ENCODE results near the gene TAS2R1. TPM values are rescaled to one million over a fixed set of nuclear protein-coding genes. Genes with fewer than 3 reads are reported as not detected.

Gene TAS2R1
- polyA plus RNA-seq, 1 of the 3 experiments (the other 2 are of a cell fraction) = not detected

DNA sequence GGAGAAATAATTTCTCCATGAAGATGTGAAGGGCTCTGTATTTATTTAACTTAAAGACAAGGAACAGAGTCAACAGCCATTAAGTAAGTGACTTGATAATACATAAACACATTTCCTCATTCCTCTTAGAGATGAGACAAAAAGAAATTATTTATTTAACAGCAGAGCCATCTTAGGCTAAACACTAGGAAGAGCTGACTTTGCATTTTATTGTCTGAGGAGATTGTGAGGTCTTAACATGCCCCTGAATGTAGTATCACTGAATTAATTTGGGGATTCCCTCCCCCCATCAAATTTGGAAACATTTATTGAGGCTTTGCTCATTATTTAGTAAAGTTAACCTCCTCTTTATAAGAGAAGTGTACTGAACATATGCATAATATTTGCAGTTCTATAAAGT is 35.2 kb downstream of the TAS2R1 start:
- no peaks in the 10 kb centered on the region for H3K27me3 ChIP-seq (ENCODE audit: insufficient read depth)
- no peak for DNase-seq
- CTCF ChIA-PET = no interaction called here

More for the DNA sequence above, 35.2 kb downstream of the TAS2R1 start:
- Histone ChIP-seq H3K4me1 (ENCODE audit: control insufficient read depth in 1 of 2, insufficient read depth in 2 of 2, low read depth in 1 of 2, low read length in 1 of 2) (peaks cover 0 to 5% of the 10 kb centered on the region in 2 experiments; a peak in 1 of 4 replicates), H3K9ac (no peak overlapping the region), H3K79me2 (ENCODE audit: insufficient read depth) (no peaks in the 10 kb centered on the region), H3K4me2 (no peak overlapping the region), H3K9me2 (no peaks in the 10 kb centered on the region), H3F3A (replicated peaks; ENCODE audit: insufficient read depth) (no peaks in the 10 kb centered on the region), H3K36me3 (replicated peaks in 1 of 2; ENCODE audit: control insufficient read depth in 1 of 2, insufficient read depth in 2 of 2, low read length in 1 of 2) (no peaks in the 10 kb centered on the region), H2AFZ (ENCODE audit: low read depth) (no peak overlapping the region), H3K9me3 (no peaks in the 10 kb centered on the region), H3K4me3 (ENCODE audit: low read depth in 2 of 2, low read length in 1 of 2) (no peak overlapping the region), H4K20me1 (ENCODE audit: insufficient read depth) (no peaks in the 10 kb centered on the region), H3K27ac (ENCODE audit: low read depth in 2 of 2, low read length in 1 of 2) (no peak overlapping the region)
- no peak for TF ChIP-seq POLR2AphosphoS5 (IDR thresholded peaks at IDR 0.05; ENCODE audit: low read depth, low read length)
- no peak for TF ChIP-seq IRF3 (IDR thresholded peaks at IDR 0.05; ENCODE audit: low read depth, low read length)
- no peak for TF ChIP-seq ELF1 (IDR thresholded peaks at IDR 0.05)
- TF ChIP-seq SIN3A (IDR thresholded peaks at IDR 0.05; ENCODE audit: borderline replicate concordance, low read depth, low read length) = no peak
- no peak for TF ChIP-seq MAX (IDR thresholded peaks at IDR 0.05; ENCODE audit: low read depth)
- TF ChIP-seq, protein P1, sequence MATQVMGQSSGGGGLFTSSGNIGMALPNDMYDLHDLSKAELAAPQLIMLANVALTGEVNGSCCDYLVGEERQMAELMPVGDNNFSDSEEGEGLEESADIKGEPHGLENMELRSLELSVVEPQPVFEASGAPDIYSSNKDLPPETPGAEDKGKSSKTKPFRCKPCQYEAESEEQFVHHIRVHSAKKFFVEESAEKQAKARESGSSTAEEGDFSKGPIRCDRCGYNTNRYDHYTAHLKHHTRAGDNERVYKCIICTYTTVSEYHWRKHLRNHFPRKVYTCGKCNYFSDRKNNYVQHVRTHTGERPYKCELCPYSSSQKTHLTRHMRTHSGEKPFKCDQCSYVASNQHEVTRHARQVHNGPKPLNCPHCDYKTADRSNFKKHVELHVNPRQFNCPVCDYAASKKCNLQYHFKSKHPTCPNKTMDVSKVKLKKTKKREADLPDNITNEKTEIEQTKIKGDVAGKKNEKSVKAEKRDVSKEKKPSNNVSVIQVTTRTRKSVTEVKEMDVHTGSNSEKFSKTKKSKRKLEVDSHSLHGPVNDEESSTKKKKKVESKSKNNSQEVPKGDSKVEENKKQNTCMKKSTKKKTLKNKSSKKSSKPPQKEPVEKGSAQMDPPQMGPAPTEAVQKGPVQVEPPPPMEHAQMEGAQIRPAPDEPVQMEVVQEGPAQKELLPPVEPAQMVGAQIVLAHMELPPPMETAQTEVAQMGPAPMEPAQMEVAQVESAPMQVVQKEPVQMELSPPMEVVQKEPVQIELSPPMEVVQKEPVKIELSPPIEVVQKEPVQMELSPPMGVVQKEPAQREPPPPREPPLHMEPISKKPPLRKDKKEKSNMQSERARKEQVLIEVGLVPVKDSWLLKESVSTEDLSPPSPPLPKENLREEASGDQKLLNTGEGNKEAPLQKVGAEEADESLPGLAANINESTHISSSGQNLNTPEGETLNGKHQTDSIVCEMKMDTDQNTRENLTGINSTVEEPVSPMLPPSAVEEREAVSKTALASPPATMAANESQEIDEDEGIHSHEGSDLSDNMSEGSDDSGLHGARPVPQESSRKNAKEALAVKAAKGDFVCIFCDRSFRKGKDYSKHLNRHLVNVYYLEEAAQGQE (IDR thresholded peaks at IDR 0.05; ENCODE audit: low read depth, low read length) = no peak
- TF ChIP-seq YY1 (IDR thresholded peaks at IDR 0.05; ENCODE audit: low read depth) = no peak
- TF ChIP-seq TCF12 (IDR thresholded peaks at IDR 0.05) = no peak
- TF ChIP-seq EZH2phosphoT487 (IDR thresholded peaks at IDR 0.05; ENCODE audit: borderline replicate concordance, low read depth) = no peak
- TF ChIP-seq FOXJ3 (CRISPR knock-in tag; IDR thresholded peaks at IDR 0.05) = no peak
- TF ChIP-seq NFIC (IDR thresholded peaks at IDR 0.05; ENCODE audit: borderline replicate concordance) = no peak
- no peak for TF ChIP-seq GABPA (IDR thresholded peaks at IDR 0.05; ENCODE audit: low read depth)
- TF ChIP-seq CHD2 (IDR thresholded peaks at IDR 0.05; ENCODE audit: low read length, partially characterized antibody) = no peak
- TF ChIP-seq RXRA (IDR thresholded peaks at IDR 0.05; ENCODE audit: borderline replicate concordance, low read depth) = no peak
- no peak for TF ChIP-seq JUND (IDR thresholded peaks at IDR 0.05)
- POLR2A ChIA-PET = no interaction called here

Data from SK-N-SH (cell line).